Activated CD4-positive, alpha-beta T cell treated with anti-CD3 and anti-CD28 coated beads, Interleukin-2, Interleukin-6, amounts not matched to agents 100 ng/mL and 50 ng/mL, durations not matched to agents 16 hours and 8 hours (primary cell): ENCODE results near the gene GNPTG.

Source experiments
- DNase-seq: peaks from one replicate; pipeline ENCODE4 v3.0.0-alpha.2; 2020

Gene GNPTG

GRCh38 chr16:1335211-1335971 lies 16.3 kb upstream of the GNPTG start:
- no peak for DNase-seq

GRCh38 chr16:1335996-1336395 lies 15.7 kb upstream of the GNPTG start:
- DNase-seq: no peak

GRCh38 chr16:1336619-1337018 lies 15.1 kb upstream of the GNPTG start:
- DNase-seq: no peak

GRCh38 chr16:1337486-1337885 lies 14.2 kb upstream of the GNPTG start:
- DNase-seq: no peak

GRCh38 chr16:1338119-1338730 lies 13.5 kb upstream of the GNPTG start:
- no peak for DNase-seq

- no peak for DNase-seq
These were observed 12.7 kb upstream of the GNPTG start for GRCh38 chr16:1338855-1339675.

GRCh38 chr16:1340730-1341494 lies 10.8 kb upstream of the GNPTG start:
- DNase-seq: no peak

GRCh38 chr16:1341495-1342420 lies 10.0 kb upstream of the GNPTG start:
- no peak for DNase-seq

GRCh38 chr16:1342526-1343427 lies 9.0 kb upstream of the GNPTG start:
- DNase-seq: peak; percentile 97

- no peak for DNase-seq
These were observed 8.1 kb upstream of the GNPTG start for GRCh38 chr16:1343428-1344242.

GRCh38 chr16:1344499-1344898 lies 7.2 kb upstream of the GNPTG start:
- no peak for DNase-seq

- no peak for DNase-seq
These were observed 6.6 kb upstream of the GNPTG start for GRCh38 chr16:1345087-1345486.

GRCh38 chr16:1345651-1346421 lies 5.9 kb upstream of the GNPTG start:
- no peak for DNase-seq

- DNase-seq: no peak
These were observed 5.1 kb upstream of the GNPTG start for GRCh38 chr16:1346422-1347285.

GRCh38 chr16:1347286-1347855 lies 4.4 kb upstream of the GNPTG start:
- DNase-seq: no peak

- DNase-seq: no peak
These were observed 3.8 kb upstream of the GNPTG start for GRCh38 chr16:1347962-1348361.

GRCh38 chr16:1348441-1348840 lies 3.3 kb upstream of the GNPTG start:
- no peak for DNase-seq

- DNase-seq: no peak
These were observed 2.8 kb upstream of the GNPTG start for GRCh38 chr16:1348926-1349325.
